HG02623 (cell line): ENCODE measurements around the gene RALGAPA2.

Source experiments
- ATAC-seq: cut with Tn5 transposase; IDR thresholded peaks from one replicate; pipeline ENCODE4 v1.9.1; 2021; ENCODE audit warnings: moderate library complexity; ENCODE audit not compliant: unreplicated experiment

The RALGAPA2 gene

GRCh38 chr20:20637998-20638725 lies 74.3 kb downstream of the RALGAPA2 start:
- no peak for ATAC-seq

GRCh38 chr20:20635006-20635405 lies 77.4 kb downstream of the RALGAPA2 start:
- no peak for ATAC-seq

GRCh38 chr20:20632644-20633043 lies 79.8 kb downstream of the RALGAPA2 start:
- no peak for ATAC-seq

GRCh38 chr20:20630551-20630950 lies 81.9 kb downstream of the RALGAPA2 start:
- ATAC-seq = no peak

GRCh38 chr20:20629556-20630188 lies 82.8 kb downstream of the RALGAPA2 start:
- ATAC-seq = no peak

- no peak for ATAC-seq
These were observed 84.1 kb downstream of the RALGAPA2 start for GRCh38 chr20:20628314-20628713.

- no peak for ATAC-seq
These were observed 85.0 kb downstream of the RALGAPA2 start for GRCh38 chr20:20627471-20627870.

GRCh38 chr20:20624914-20625313 lies 87.5 kb downstream of the RALGAPA2 start:
- ATAC-seq = no peak

- ATAC-seq = no peak
These were observed 91.2 kb downstream of the RALGAPA2 start for GRCh38 chr20:20621195-20621594.

GRCh38 chr20:20614391-20614790 lies 98.1 kb downstream of the RALGAPA2 start:
- no peak for ATAC-seq

GRCh38 chr20:20612251-20612650 lies 100.2 kb downstream of the RALGAPA2 start:
- no peak for ATAC-seq

- ATAC-seq = no peak
These were observed 101.3 kb downstream of the RALGAPA2 start for GRCh38 chr20:20611167-20611566.

GRCh38 chr20:20609522-20609921 lies 102.9 kb downstream of the RALGAPA2 start:
- ATAC-seq = no peak

- ATAC-seq = no peak
These were observed 103.8 kb downstream of the RALGAPA2 start for GRCh38 chr20:20608641-20609040.

- no peak for ATAC-seq
These were observed 104.4 kb downstream of the RALGAPA2 start for GRCh38 chr20:20608041-20608440.

- ATAC-seq = no peak
These were observed 105.6 kb downstream of the RALGAPA2 start for GRCh38 chr20:20606881-20607280.

- ATAC-seq = no peak
These were observed 106.4 kb downstream of the RALGAPA2 start for GRCh38 chr20:20606050-20606449.

GRCh38 chr20:20604907-20605306 lies 107.5 kb downstream of the RALGAPA2 start:
- ATAC-seq = no peak

GRCh38 chr20:20604357-20604756 lies 108.1 kb downstream of the RALGAPA2 start:
- ATAC-seq = no peak

- peak; percentile 97 for ATAC-seq
These were observed 109.0 kb downstream of the RALGAPA2 start for GRCh38 chr20:20603339-20603990.

GRCh38 chr20:20597966-20598365 lies 114.5 kb downstream of the RALGAPA2 start:
- ATAC-seq = no peak

- no peak for ATAC-seq
These were observed 118.3 kb downstream of the RALGAPA2 start for GRCh38 chr20:20594171-20594530.
